ENCODE data around the gene VSX1.

Gene VSX1

DNA sequence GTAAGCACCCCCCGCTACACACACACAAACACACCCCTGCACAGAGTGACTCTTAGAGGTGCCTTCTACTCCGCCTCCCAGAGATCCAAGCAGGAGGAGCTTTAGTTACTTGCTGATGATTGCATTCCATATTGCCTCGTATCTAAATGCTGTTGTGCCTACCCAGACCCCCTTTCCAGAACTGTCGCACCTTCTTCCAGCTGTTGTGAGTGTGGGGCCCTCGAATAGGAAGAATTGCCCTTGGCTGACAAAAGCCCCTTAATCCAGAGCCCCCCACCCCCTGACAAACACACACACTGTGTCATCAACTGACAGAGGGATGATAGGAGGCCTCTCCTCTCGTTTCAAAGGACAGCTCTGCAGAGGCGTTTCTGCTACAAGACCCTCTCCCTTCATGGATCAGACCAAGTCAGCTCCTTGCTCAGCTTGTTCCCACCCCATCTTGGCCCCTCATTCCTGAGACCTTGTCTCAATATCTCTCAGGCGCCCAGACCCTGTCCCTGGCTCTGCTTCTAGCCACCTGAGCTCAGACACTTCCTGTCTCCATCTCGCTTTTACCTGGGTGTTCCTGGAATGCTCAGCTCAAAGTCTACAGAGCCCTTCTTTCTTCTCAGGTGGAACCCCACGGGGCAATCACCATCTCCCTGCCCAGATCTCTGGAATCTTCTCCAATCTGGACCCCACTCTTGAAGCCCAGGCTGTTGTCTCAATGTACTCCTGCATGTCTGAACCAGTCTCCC lies 4.0 kb upstream of the VSX1 start:
- DNase-seq: no peak

DNA sequence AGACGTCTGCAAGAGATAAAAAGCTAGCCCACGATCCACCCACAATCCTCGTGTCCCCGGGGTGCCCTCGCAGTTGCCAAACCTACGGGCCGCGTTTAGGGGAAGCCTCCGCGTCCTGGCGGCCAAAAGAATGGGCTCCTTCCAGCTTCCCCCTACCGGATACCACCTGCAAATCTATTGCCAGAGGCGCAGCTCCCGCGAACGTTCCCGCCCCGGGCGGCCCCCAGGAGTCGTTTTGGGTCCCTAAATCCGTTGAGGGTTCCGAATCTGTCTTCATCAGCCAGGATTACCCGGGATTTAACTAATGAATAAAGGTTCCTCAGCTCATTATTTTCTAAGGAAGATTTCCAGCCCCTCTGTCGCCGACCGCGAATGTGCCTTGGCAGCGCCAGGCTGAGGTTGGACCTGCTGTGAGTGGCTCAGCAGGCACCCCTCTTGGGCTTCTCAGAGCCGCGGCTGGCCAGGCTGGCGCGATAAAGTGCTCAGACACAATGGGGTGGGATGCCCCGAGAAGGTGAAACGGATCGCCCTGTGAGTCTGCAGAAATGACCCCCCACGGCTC lies 2.8 kb upstream of the VSX1 start:
- DNase-seq: no peak

DNA sequence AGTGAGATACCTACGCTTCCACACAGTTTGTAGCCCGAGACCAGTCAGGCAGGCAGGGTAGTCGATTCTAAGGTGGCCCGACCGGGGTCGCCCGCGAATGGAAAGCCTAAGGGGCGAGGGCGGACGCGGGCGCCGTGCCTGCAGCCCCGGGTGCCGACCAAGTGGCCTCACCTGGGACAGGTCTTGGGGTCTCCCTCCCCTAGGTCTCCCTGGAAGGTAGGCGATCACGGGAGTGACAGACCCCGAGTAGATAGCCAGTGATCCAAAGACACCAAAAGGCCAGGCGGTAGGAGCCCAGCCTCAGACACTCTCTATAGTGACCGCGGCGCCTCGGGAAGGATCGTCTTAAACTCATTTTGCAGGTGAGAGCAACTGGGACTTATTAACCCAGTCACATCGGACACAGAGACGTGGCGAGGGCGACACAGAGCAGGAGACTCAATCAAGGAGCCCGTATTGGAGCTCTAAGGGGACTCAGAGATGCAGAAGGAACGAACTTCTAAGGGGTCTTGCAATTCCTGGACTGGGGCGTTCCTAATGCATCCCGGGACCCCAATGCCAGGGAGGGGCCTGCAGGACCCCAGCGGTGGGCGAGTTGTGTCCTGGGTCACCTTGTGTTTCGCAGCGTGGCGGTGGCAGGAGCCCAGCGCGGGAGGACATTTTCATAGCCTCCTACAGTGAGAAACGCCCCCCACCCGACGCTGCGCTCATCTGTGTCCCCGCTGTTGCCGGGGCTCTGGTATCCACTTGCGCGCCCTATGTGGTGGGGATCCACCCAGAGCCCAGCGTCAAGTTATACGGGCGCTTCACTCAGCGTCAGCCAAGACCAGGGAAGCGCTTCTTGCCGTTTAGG lies 2.1 kb upstream of the VSX1 start:
- DNase-seq: no peak

DNA sequence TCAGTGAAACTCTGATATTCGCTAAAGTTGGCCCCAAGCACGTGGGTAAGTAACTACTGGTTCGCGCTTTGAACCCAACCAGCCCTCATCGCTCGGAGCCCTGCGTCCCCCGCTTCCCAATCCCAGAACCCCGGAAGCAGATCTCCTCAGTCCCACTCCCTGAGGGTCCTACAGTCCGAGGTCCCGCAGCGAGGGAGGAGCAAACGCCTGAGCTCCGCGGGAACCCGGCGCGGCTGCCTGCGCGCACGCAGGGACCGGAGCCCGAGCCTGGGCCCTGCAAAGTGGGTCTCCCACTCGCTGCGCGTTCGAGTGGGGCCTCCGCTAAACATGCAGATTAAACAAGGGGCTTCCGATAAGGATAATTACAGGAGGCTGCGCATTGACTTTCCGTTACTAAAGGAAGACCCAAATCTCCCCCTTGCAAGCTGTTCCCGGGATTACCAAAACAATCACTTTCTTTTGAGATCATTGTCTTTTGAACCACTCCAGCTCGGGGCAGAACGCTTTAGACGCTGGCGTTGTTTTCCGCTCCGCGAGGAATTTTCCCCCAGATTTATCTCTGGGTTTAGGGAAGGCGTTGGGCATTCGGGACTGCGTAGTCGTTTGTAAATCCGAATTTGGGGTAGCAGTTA lies 1.3 kb upstream of the VSX1 start:
- DNase-seq: no peak

DNA sequence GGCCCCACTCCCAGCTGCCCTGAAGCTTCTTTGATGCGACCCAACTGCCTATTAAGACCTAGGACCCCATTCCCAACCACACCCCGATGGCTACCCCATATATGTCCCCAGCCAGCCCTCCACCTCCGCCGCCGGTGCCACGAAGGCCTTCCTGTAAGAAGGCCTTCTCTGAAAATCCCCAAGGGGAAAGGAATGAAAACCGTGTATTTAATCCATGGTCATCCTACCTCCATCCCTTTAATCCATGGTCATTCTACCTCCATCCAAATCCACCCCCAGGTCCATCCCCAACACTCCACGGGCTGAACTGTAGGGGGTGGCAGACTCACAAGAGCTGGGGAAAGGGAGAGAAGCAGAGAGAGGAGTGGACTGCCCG lies 545 bp upstream of the VSX1 start:
- DNase-seq: no peak

DNA sequence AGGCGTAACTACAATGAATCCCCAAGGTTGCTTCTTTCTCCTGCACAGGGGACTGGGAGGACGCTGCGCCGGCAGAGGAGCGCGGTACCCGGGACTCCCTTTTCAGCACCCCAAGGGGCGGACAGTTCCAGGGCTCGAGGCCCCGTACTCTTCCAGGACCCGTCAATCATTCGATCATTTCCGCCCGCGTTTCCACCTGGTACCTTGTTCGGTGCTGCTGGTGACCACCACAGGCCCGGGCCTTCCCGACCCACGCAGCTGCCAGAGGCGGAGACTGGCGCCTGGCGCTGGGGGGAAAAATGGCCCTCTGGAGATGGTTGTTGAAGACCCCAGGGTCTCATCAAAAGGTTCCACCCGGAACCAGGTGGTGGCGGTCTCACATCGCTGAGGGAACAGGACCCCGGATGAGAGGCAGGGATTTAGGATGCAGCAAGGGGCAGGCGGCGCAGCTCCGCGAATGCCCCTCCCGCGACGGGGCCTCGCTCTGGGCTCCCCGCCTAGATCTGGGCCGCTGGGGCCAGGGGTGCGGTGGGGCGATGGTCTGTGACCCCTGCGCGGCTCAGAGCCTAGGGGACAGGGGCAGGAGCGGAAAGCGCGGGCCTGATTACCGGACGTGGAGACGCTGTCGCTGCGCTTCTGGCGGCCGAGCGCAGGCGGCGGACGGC lies 744 bp downstream of the VSX1 start:
- no peak for DNase-seq

DNA sequence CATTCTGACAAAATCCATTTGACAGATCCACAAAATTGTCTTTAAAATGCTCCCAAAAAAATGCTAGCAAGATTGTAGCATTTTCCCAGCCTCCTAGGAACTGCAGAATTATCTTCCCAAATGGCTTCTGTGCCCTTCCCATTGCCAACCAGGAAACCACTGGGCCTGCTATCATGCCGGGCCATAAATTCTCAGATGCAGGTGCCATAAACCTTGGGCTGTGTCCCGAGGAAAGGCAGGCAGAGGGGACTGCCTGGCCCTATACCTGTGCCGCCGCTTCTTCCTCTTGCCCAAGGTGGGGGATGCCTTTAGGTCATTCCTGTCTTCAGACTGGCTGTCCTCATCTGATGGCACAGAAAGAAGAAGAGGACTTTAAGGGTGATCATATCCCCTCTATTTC lies 2.8 kb downstream of the VSX1 start:
- no peak for DNase-seq

DNA sequence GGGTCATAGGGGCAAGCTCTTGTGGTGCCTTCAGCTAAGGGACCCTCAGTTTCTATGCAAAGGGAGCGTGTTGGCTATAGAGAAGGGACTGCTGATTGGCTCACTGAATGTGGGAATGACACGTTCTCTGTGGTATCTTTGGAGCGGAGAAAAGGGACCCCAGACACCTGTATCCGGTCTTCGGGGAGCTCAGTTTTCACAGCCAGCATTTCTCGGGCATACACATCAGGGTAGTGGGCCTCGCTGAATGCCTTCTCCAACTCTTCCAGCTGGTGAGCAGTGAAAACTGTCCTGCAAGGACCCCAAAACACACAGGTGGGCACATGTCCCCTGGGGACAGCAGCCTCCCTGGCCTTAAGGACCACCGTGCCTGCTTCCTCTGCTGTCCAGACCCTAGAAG lies 3.3 kb downstream of the VSX1 start:
- no peak for DNase-seq

DNA sequence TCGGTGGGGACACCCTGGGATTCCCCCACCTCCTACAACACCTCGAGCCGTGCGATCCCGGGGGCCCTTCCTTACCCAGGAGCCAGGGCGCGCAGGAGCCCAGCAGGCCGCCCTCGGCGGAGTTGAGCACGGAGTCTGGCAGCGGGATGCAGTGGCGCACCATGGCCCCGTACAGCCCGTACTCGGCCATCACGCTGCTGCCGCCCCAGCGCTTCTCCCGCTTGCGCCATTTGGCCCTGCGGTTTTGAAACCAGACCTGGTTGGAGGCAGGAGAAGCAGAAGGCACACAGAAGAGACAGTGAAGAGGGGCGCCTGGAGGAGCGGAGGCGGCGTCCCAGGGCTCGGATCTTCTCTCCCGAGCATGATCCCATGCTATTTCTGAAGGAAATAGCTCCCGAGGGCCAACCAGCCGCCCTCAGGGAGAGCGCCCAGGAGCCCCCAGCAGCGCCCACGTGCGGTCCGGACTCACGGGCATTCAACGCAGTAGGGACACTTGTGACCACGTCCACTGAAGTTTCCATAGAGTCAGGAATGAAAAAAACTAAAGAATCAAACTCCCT lies 4.3 kb downstream of the VSX1 start:
- DNase-seq: peak; percentile 25 to 34

DNA sequence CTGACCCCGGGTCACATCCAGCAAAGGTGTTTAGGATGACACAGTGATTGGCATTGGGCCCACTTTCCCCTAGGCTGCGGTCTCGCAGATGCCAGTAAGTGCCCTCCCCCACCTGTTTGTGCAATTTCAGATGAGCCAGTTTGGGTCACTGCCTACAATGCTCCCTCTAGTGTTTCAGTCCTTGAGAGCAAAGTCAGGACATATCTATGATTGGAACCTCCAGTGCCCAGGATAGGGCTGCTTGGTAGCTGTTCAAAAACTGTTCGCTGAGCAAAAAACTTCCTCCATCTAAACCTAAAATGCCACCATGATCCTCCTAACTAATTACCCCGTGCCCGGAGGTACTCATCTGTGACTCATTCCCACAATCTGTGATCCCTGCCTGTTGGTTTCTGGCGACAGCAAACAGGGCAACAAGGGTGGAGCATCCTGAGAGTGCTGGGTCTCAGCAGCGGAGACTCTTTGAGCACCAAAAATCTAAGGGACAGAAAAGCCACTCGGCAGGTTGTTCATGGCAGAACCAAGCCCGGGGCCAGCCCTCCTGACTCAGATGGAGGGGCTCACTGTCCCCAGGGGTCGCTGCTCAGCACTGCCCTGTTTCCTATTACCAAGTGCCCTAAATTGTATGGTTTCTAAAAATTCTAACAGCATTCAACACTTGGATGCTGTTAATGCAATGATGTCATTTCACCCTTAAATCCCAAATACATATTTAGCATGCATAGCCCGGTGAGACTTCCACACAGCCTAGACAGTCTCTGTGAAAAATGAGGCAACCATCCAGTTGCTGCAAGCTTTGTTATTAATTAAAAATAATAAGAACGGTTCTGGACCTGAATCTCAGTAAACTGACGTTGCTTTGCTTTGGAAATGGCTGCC lies 5.0 kb downstream of the VSX1 start:
- peak; percentile 36 to 52 for DNase-seq

DNA sequence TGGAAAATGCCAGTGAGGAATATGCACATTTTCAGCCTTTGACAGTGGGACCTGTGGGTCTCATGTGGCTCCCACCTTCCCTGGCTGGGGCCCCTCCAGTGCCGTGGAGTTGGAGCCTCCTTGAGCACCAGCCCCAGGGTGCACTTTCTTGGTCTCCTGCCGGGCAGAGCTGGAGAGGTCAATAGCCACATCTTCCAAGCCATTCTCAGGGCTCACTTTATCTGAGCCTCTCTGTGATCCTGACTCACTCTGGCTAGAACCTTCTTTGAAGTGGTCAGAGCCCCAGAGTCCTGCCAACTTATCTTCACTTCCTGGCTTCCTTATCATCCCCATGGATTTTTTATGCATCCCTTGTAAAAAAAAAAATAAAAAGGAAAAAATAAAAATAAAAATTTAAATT lies 5.7 kb downstream of the VSX1 start:
- no peak for DNase-seq

DNA sequence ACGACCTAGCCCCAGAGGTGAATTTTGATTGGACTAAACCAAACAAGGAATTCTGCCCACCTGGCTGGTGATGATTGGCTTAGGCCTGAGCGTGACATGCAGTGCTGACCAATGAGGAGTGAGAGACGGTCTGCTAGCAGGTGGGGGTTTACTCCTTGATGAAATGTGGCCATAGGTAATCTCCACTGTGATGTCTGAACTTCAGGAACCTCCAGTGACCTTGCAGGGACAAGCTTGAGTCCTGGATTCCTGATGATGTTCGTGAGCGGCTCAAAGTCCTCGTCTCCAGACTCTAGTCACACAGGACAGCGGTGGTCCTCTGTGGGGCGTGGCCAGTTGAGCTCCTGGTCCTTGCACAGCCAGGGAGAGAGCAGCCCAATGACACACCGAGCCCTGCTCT lies 8.4 kb downstream of the VSX1 start:
- DNase-seq: no peak

DNA sequence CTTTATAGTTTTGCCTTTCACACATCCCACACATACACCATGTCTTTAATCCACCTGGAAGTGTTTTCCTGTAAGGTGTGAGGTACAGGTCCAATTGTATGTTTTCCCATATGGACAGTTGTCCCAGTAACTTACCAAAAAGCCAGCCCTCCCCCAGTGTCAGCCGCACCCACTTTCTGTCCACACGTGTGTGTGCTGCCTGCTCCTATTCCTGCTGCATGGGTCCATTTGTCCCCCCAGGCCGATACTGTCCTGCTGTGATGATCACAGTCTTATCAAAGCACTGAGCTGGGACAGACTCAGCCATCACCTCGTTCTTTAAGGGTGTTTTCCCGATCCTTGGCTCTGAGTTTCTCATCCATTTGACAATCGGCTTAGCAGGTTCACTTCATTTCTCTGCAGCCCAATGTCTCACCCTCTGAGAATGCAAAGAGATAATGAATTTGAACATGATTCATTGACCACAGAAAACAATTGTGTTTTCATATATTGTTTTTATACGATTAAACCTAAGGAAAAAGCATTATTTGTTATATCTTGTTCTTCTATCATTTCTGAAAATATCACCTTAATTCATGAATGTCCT lies 9.6 kb downstream of the VSX1 start:
- DNase-seq: no peak

DNA sequence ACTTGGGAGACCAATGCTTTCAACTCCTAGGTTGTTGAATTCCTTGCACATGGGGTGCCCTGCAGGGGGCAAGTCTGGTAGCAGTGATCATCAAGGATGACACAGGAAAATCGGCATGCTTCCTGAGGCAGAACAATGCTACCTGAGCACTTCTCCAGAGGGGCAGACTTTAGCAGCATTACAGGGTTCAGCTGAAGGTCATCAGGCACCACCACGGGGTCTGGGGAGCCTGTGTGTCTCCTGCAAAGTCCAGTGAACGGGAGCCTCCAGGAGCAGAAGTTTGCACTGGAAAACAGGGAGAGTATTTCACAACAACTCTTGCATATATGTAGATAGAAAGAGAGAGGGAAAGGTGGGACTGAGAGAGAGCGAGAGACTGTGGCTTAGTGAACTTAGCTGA lies 10.2 kb downstream of the VSX1 start:
- DNase-seq: no peak

DNA sequence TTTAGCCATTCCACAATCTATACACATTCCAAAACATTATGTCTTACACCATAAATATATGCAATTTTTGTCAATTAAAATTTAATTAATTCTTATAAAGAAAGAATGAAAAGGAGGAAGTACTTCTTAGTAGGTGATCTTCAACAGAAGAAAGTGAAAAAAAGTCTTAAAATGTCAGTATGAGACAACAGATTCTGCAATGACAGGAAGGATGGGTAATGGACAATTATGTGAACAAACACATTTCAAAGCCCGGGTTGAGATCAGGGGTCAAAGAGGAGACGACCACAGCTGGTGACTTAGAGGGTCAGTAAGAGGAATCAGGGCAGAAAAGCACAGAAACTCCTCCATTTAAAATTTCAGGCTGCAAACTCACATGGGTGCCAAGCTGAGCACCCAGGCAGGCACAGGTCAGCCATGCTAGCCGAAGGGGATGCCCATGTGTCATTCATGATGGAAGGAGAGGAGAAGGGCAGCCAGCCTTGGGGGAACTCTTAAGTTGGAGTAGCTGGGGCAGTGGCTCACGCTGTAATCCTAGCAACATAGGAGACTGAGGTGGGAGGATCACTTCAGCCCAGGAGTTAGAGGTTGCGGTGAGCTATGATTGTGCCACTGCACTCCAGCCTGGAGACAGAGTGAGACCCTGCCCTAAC lies 11.0 kb downstream of the VSX1 start:
- DNase-seq: no peak

DNA sequence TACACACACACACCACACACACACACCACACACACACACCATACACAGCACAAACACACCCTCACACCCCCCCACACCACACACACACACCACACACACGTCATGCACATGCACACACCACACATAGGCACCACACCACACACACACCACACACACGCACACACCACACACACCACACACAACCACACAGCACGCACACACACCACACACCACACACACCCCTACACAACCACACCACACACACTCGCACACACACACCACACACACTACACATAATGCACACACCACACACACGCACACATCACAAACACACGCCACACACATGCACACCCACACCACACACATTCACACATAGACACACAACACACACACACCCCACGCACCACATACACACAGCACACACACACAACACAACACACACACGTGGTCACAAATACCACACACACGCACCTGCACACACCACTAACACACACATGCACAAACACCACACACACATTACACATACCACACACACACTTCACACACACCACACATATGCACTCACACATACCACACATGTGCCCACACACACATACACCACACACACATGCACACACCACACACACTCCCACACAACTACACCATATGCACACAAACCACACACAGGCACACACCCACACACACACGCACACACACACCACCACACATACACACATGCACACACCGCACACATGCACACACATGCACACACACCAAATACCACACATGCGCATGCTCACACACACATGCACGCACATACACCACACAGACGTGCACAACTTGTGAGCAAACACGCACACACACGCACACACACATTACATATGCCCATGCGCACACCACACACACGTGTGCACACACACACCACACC lies 14.6 kb downstream of the VSX1 start:
- DNase-seq: no peak

DNA sequence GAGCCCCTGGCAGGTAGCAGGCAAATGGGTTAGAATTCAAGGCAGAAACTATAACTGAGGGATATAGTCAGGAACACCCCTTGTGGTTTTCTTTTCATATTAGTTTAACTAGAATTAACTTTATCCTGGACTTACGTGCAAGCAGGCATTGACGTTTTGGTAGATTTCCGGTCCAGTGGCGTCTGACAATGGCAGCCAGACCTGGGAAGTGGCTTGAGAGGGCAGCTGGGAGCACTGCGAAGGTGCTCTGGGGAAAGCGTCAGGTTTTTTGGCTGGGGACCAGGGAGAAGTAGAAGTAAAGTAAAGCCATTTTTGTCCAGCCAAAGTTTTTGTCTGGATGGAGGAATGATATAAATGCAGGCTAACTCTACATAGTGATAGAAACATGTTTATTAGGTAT lies 15.6 kb downstream of the VSX1 start:
- no peak for DNase-seq

DNA sequence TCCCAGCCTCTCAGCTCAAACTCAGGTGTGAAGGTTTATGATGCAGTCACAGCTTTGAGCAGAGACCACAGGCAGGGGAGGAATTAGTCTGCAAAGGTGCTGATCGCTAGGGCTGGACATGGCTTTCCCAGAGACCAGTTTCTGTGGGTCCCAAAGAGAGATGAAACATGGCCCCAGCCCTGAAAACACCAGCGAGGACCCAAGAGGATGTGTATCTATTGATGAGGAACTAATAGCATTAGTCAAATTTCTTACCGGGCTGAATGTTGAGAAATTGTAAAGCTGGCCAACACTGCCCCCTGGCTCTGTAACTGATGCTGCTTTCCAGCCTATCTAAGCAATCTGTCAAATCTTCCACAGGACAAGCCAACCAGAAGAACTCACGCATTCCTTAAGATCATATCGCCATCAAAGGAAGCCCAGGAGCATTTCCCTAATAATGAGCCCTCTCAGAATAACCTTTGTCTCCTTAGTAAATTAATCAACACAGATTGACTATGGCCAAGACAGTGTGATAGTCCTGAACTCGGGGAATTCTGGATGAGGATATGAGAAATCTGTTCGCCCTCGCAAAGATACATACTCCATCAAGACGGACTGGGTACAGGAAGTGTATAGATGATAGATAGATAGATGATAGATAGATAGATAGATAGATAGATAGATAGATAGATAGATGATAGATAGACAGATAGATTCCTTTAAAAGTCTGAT lies 16.2 kb downstream of the VSX1 start:
- DNase-seq: peak; percentile 65 to 74

DNA sequence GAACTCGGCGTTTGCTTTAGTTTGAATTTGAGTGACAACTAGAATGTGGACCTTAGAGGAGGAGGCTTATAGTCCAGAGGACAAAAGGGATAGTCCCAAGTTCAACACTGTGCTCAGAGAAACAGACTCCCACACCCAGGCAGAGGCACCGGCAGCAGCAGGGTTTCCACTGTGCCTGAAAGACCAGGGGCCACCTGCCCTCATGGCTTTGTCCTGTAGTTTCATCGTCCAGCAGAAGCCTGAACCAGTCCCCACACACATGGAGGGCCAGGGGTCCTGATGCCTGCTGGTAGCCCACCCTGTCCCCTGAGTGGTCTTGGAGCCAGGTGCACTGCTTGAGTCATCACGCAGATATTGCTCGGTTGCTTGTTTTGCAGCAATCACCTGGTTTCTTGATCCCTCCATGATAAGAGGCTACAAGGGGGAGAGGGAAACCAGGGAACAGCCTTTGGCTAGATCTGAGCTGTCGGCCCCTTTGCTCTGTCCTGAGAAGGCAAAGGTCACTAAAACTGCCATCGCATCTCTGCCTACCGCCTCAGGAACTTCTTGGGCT lies 16.8 kb downstream of the VSX1 start:
- DNase-seq: no peak
